NCI-H82 (cell line): ENCODE data around the gene CHRNA3.
A peak's percentile ranks its signal among the peaks of the same experiment; 100 is the strongest.

Experiments used
- DNase-seq: peaks from one replicate; lab custom pipeline; 2025; lab: John Stamatoyannopoulos, UW

Gene CHRNA3

GRCh38 chr15:78620527-78621421 is at the start of gene CHRNA3:
CHRNA3 (minus strand) TSS chr15:78620996; CDS start chr15:78620794, 202 bp downstream.
- DNase-seq: peak; percentile 32

DNA sequence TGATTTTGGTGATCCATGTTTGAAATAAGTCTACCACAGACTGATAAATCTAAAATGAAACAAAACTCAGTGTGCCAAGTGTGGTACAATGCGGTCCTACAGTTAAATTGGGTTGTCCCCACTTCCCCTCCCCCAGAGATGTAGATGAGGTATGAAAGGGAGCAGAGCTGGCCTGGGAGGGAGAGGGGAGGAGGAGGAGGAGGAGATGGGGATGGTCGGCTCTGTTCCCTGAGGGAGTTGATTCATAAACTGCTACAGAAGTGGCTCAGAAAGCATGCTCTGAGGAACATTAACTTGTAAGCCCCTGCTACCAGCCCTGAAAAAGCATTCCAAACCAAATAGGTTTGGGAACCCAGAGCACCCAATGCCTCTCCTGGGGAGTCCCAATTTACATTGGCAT is 48.2 kb upstream of the CHRNA3 start:
- DNase-seq: no peak

GRCh38 chr15:78667578-78668236 is 46.9 kb upstream of the CHRNA3 start:
- no peak for DNase-seq

GRCh38 chr15:78666010-78666409 is 45.2 kb upstream of the CHRNA3 start:
- no peak for DNase-seq

DNA sequence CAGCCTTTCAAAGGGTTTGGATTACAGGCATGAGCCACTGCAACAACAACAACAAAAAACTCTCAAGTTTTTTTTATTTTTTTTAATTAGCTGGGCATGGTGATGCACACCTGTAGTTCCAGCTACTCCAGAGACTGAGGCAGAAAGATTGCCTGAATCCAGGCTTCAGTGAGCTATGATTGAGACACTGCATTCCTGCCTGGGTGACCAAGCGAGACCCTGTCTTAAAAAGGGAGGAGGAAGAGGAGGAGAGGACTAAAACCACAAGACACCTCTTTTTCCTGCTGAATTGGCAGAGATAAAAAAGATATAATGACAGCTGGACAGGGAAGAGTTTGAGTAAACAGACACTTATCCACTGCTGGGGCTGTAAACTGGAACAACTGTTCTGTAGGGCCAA is 42.9 kb upstream of the CHRNA3 start:
- peak; percentile 38 for DNase-seq

DNA sequence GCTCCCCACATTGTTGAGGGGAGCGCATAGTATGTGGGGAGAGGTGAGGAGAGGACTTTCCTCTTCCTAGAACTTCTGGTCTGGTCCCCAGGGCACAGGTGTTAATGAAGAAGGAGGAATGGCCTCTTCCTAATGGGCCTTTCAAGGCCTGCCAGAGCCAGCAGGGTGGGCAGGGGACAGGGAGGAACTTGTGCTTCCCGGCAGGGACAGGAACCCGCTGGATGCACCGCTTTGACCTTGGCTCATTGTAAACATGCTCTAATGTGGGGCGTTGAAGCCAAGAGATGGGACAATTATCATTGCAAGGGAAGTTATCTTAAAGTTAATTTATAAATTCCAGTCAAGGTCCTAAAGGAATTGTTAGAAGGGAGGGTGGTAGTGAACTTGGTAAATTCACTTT is 41.2 kb upstream of the CHRNA3 start:
- no peak for DNase-seq

DNA sequence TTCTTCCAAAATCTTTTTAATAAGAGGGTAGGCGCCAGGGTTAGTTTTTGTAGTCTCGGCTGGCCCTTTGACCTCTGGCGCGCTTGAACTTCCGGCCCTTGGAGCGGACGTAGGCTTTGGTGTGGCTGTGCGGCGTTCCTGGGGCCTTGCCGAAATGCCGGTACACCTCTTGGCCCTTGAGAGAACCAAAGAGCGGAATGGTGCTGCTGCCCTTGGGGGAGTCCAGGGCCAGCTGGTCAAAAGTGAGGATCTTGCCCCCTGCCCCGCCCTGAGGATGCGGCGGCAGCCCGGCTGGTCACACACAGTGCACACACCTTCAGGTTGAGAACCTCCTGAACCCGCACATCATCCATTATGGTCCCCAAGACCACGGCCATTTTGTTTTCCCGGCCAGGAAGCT is 40.2 kb upstream of the CHRNA3 start:
- no peak for DNase-seq

DNA sequence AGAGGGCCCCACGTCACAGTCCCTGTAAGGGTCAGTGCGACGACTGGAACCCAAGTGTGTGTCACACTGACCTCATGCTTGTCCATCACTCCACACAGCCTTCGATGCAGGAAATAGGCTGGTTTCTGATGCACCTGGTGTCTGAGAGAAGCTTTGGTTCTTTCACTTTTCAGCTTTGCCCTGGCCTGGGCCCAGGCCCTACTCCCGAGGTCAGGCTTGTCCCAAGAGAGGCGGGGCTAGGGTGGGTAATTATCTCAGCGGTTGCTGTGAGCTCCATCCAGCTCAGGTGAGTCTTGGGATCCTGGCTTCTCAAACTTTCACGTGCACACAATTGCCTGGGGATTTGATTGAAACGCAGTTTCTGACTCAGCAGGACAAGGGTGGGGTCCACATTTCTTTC is 39.8 kb upstream of the CHRNA3 start:
- no peak for DNase-seq

GRCh38 chr15:78658823-78659222 is 38.0 kb upstream of the CHRNA3 start:
- no peak for DNase-seq

- DNase-seq: peak; percentile 36
Observed at GRCh38 chr15:78654272-78654671, 33.5 kb upstream of the CHRNA3 start.

- DNase-seq: no peak
Observed at GRCh38 chr15:78651930-78652615, 31.3 kb upstream of the CHRNA3 start.

- DNase-seq: no peak
Observed at GRCh38 chr15:78651007-78651406, 30.2 kb upstream of the CHRNA3 start.

DNA sequence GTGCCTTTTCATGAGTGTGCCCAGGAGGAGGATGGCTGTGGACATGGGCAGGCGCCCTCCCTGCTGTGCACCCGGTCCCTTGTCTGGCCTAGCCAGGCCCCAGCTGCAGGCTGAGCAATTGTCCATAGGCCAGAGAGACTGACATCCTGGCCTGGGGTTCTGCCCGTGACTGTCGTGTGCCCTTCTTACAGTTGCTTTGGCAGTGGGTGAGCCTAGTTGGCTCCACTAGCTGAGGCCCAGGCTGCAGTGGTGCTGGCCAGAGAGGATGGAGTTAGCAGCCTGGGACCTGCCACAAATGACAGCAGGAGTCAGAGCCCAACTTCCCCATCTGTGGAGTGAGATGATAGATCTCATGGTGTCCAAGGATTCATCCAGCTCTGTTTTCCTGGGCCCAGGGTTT is 29.2 kb upstream of the CHRNA3 start:
- DNase-seq: no peak

- no peak for DNase-seq
Observed at GRCh38 chr15:78645009-78645408, 24.2 kb upstream of the CHRNA3 start.

DNA sequence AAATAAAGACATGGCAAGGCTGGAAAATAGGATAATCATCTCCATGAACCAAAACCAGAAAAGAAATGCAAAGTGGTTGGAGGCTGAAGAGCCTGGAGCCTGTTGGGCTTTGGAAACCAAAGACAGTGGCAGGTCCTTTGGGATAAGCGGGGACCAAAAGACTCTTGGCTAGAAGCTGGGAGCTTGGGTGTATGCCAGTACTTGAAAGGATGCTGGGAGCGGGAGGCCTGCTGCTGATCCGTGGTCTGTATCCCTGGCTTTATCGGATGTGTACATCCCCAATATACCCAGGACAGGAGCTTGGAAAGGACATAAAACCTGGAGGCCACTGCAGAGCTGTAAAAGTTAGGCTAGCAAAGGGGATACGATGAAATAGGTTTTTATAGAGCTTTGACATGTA is 21.5 kb upstream of the CHRNA3 start:
- no peak for DNase-seq

GRCh38 chr15:78641749-78642275 is 21.0 kb upstream of the CHRNA3 start:
- DNase-seq: peak; percentile 19

DNA sequence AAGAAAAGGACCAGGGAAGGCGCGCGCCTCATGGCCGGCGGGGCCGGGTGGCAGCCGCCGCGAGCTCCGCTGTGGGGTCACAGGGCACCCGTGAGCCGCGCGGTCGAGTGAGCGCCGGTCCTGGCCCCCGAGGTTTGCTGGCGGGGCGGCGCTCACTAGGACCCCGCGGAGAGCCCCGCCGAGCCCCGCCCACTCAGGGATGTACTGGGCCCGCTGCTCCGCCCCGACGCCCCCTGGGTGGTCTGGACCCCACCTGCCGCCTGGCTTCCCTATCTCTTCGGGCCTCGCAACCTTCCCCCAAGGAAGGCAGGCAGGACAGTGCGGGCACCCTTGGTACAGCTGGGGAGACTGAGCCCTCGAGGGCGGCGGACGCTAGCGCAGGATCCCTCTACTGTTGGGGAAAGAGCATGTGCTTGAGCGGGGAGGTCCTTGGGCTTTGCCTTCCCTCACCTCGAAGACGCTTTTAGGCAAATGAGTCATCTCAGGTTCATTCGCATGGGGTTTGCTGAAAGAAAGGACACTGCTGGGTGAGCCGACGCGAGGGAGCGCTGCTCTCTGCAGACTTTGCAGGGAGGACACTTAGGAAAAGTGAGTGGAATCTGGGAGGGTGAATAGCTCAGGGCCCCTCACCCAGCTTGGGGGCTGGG is 20.4 kb upstream of the CHRNA3 start, which contains the start of gene CHRNB4:
TSS of gene CHRNB4 (minus strand) at position 109 of the 647 bp plus-strand sequence. CDS start at position 32, 77 bp downstream.
- peak; percentile 34 for DNase-seq

DNA sequence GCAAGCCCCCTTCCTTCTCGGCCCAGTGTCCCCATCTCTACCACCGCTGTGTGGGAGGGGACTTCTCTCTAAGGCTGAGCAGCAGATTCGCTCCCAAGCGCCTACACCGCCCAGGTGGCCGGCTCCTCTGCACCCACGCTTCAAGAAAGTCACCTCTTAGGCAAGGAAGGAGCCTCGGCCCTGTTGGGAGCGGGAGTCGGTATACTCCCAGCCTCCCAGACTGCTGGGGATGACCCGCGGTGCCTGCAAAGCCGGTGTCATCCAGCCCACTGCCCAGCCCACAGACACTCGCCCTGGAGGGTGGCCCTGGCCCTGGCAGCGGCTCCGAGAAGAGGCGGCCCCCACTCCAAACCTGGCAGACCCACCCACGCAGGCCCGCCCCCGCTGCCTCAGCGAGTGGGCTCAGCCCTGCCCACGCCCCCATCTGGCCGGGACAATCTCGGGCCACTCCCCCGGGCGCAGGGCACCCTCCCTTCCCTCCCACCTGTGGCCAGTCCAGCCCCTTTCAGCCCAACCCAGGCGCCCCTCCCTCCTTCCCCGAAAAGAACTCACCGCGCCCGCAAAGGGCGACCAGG is 19.8 kb upstream of the CHRNA3 start:
- DNase-seq: no peak

GRCh38 chr15:78638658-78639314 is 18.0 kb upstream of the CHRNA3 start:
- DNase-seq: peak; percentile 96

- peak; percentile 86 for DNase-seq
Observed at GRCh38 chr15:78637776-78638435, 17.1 kb upstream of the CHRNA3 start.
